ENCODE measurements around the gene CCND2. TPM values are rescaled to one million over a fixed set of nuclear protein-coding genes. Genes with fewer than 3 reads are reported as not detected.

Gene CCND2
- total RNA-seq, 1 donor from 2014 or later: 88.1 TPM

DNA sequence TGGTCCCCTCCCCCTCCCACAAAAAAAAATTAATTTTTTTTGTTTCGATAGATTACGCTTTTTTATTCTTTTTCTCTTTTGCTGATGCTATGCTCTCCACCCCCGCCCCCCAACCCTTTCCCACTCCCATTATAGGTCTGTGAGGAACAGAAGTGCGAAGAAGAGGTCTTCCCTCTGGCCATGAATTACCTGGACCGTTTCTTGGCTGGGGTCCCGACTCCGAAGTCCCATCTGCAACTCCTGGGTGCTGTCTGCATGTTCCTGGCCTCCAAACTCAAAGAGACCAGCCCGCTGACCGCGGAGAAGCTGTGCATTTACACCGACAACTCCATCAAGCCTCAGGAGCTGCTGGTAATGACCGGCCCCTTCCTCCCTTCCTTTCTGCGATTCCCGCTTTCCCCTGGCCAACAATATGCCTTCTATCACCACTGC is 2.3 kb downstream of the CCND2 start:
- Mint-ChIP-seq H3K4me3 (ENCODE audit: unreplicated experiment) (peak overlapping the region; percentile 98), H3K4me1 (ENCODE audit: unreplicated experiment) (peaks cover 49% of the 10 kb centered on the region), H3K36me3 (ENCODE audit: low read depth, unreplicated experiment) (peaks cover 24% of the 10 kb centered on the region), H3K27ac (ENCODE audit: unreplicated experiment) (peak overlapping the region; percentile 94), H3K27me3 (ENCODE audit: unreplicated experiment) (peaks cover 15% of the 10 kb centered on the region), H3K9me3 (ENCODE audit: unreplicated experiment) (no peaks in the 10 kb centered on the region)
- TF ChIP-seq, protein P1, sequence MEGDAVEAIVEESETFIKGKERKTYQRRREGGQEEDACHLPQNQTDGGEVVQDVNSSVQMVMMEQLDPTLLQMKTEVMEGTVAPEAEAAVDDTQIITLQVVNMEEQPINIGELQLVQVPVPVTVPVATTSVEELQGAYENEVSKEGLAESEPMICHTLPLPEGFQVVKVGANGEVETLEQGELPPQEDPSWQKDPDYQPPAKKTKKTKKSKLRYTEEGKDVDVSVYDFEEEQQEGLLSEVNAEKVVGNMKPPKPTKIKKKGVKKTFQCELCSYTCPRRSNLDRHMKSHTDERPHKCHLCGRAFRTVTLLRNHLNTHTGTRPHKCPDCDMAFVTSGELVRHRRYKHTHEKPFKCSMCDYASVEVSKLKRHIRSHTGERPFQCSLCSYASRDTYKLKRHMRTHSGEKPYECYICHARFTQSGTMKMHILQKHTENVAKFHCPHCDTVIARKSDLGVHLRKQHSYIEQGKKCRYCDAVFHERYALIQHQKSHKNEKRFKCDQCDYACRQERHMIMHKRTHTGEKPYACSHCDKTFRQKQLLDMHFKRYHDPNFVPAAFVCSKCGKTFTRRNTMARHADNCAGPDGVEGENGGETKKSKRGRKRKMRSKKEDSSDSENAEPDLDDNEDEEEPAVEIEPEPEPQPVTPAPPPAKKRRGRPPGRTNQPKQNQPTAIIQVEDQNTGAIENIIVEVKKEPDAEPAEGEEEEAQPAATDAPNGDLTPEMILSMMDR (IDR thresholded peaks at IDR 0.05; ENCODE audit: unreplicated experiment): no peak
- DNase-seq (ENCODE audit: low spot score): no peak

GRCh38 chr12:4276524-4277204 is 3.1 kb downstream of the CCND2 start:
- Mint-ChIP-seq H3K4me3 (ENCODE audit: unreplicated experiment) (peak overlapping the region; percentile 98), H3K4me1 (ENCODE audit: unreplicated experiment) (peaks cover 50% of the 10 kb centered on the region), H3K36me3 (ENCODE audit: low read depth, unreplicated experiment) (peaks cover 24% of the 10 kb centered on the region), H3K27ac (ENCODE audit: unreplicated experiment) (no peak overlapping the region), H3K9me3 (ENCODE audit: unreplicated experiment) (no peaks in the 10 kb centered on the region), H3K27me3 (ENCODE audit: unreplicated experiment) (peaks cover 15% of the 10 kb centered on the region)
- TF ChIP-seq, protein P1 (IDR thresholded peaks at IDR 0.05; ENCODE audit: unreplicated experiment): peak; percentile 89
- DNase-seq (ENCODE audit: low spot score): peak; percentile 89

- TF ChIP-seq, protein P1 (IDR thresholded peaks at IDR 0.05; ENCODE audit: unreplicated experiment): peak; percentile 22
- Mint-ChIP-seq H3K27ac (ENCODE audit: unreplicated experiment) (no peak overlapping the region), H3K4me1 (ENCODE audit: unreplicated experiment) (peaks cover 50% of the 10 kb centered on the region)
These were observed 3.6 kb downstream of the CCND2 start for GRCh38 chr12:4277205-4277543.

DNA sequence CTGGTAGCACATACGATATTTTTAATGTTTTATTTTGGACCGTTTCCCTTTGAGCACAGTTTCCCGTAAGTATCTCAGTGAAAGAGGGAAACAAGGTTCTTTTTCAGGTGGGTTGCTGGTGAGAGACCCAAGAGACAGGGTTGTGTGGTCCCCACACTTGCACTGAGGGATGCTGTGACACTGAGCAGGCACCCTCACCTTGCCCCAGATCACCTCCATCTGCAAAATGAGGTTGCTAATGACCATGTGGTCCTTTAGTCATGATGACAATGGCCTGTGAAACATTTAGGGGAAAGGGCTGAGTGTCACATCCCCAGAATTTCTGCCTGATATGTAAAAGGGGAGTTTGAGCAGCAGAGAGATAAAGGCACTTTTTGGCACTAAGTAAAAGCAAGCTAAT is 4.3 kb downstream of the CCND2 start:
- H3K4me3 Mint-ChIP-seq (ENCODE audit: unreplicated experiment): no peak overlapping the region
- H3K9me3 Mint-ChIP-seq (ENCODE audit: unreplicated experiment): no peaks in the 10 kb centered on the region
- no peak overlapping the region for H3K27ac Mint-ChIP-seq (ENCODE audit: unreplicated experiment)
- H3K36me3 Mint-ChIP-seq (ENCODE audit: low read depth, unreplicated experiment): peaks cover 31% of the 10 kb centered on the region
- H3K27me3 Mint-ChIP-seq (ENCODE audit: unreplicated experiment): peaks cover 14% of the 10 kb centered on the region
- DNase-seq (ENCODE audit: low spot score): no peak
- H3K4me1 Mint-ChIP-seq (ENCODE audit: unreplicated experiment): peaks cover 50% of the 10 kb centered on the region
- TF ChIP-seq, protein P1 (IDR thresholded peaks at IDR 0.05; ENCODE audit: unreplicated experiment): no peak

More at GRCh38 chr12:4277205-4277543, 3.6 kb downstream of the CCND2 start:
- no peak for DNase-seq (ENCODE audit: low spot score)
- H3K36me3 Mint-ChIP-seq (ENCODE audit: low read depth, unreplicated experiment): peaks cover 24% of the 10 kb centered on the region
- H3K4me3 Mint-ChIP-seq (ENCODE audit: unreplicated experiment): peak overlapping the region; percentile 98
- peaks cover 15% of the 10 kb centered on the region for H3K27me3 Mint-ChIP-seq (ENCODE audit: unreplicated experiment)
- no peaks in the 10 kb centered on the region for H3K9me3 Mint-ChIP-seq (ENCODE audit: unreplicated experiment)

Data from endothelial cell (in vitro differentiated cells).